Left colon (tissue), 2 donors: Measurements from ENCODE around the gene VSX2. TPM values are rescaled to one million over a fixed set of nuclear protein-coding genes. Genes with fewer than 3 reads are reported as not detected.

Source experiments
- ATAC-seq: fragments of 200-7000 bp; cut with Tn5 transposase; one replicate; pipeline ENCODE4 v1.9.1; 2020; ENCODE audit warnings: mild to moderate bottlenecking, moderate library complexity
- DNase-seq, 2 donors: peaks; one replicate each; pipeline ENCODE4 v3.0.0-alpha.2; 2020
- intact Hi-C, 2 donors: fragments of 100-400 bp; cut with DNase I in 1 of 2; cut with micrococcal nuclease in 1 of 2; formaldehyde crosslinking; loops; one replicate each; pipeline versions ENCODE4 v1.11.2 to v1.14.0; 2022; cut with DNase I, micrococcal nuclease
- total RNA-seq, 2 donors: library from RNA; stranded (reverse); fragmentation: NEBNext Ultra II Directional; extraction: Animal tissue kit (Norgen Biotek cat#: 25700); gene quantifications; one replicate each; pipeline ENCODE4 v1.2.1, GENCODE V29; 2021
- donor health status: DM: no; HTN: no; CAD: no.
- donor health status: DM: yes; HTN: yes; CAD: no.

VSX2 gene
- total RNA-seq, 2 donors from 2014 or later, result not detected

DNA sequence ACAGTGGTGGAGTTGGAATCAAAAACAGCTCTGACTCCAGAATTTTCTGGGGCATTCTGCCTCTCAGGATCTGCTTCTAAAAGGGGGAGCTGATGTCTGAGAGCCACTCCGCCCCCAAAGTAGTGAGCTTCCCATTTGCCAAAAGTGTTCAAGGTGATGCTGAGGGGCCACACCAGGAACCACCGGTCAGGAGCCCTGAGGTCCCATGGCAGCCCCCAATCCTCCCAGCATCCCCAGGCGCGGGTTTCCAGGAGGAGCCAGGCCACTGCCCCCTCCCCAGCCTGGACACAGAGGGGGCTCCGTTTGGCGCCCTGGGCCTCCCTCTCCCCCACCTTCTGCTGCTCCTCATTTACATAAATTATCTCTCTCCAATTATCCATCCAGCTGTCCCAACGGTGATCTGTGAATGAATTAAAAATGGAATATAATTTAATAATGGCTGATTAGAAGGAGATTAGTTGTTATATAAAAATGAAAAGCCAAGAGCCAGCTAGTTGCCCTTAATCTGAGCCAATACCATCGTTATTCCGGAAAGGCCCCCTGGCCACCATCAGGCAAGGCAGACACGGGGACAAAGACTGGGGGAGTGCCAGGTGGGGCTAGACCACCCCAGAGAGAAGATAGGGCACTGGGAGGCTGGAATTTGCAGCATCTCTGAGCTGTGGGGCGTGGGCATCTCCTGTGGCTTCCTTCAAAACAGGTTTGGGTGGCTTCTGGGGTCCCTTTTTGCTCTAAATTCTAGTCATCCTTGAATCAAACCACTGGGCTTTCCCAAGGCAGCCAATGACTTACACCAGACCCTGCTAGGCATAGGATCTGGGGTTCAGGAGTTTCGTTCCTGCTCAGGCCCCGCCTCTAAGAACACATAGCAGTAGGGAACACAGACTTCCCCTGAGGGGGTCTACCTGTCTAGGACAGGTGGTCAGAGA is 19.7 kb upstream of the VSX2 start:
- ATAC-seq, result no peak
- intact Hi-C loops, result no loop called here
- DNase-seq, result no peak

DNA sequence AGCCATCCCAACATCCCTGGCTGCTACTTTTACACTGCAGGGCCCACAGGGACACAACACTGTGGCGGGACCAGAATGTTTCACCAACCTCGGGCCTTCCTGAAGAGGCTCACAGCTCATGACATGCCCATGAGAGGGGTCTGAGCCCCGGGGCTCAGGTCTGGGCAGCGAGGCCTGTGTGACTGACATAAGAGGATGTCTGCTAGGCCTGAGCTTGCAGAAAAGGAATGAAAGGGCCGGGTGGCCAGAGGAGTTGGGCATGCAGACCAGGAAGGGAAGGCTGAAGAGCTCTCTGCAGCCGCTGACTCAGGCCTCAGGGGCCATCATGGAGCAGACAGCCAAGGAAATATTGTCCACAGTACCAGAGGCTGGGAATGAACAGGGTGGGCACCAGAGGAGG is 18.3 kb upstream of the VSX2 start:
- intact Hi-C loops, result no loop called here
- no peak for ATAC-seq
- no peak for DNase-seq

DNA sequence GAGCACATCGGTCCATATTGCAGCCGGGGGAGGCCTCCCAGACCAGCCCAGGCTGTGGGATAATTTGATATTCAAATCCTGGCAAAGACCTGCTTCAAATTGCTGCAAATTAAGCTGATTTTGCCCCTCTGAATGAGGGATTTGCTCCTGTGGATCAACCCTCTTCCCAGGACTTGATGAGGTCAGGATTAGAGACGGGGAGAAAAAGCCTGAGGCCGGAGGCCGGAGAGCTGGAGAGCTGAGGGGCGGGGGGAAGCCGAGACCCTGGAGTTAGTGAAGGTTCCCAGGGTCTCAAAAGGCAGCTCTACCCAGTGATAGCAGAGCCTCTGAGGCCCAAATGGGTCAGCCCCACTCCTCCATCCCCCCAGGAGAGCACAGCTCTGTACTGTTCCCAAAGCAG is 17.5 kb upstream of the VSX2 start:
- intact Hi-C loops, result no loop called here
- DNase-seq (no peak), ATAC-seq (no peak)

DNA sequence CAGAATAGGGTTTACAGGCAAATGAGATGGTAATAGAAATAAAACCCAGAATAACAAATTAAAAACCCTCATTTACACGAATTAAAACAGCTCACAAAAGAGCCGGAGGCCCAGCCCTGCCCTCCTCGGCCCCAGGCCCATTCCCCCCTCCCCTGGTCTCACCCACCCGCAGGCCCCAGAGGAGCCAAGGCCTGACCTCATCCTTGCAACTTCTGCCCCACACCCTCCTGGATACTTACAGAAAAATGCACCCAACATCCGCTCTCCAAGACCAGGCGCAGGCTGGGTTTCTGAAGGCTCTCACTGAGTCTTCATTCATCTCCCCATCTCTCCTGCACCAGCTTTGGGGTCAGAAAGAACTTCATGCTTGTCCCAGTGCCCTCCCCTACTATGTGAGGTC is 16.2 kb upstream of the VSX2 start:
- DNase-seq (no peak), ATAC-seq (no peak)
- intact Hi-C loops, result no loop called here

DNA sequence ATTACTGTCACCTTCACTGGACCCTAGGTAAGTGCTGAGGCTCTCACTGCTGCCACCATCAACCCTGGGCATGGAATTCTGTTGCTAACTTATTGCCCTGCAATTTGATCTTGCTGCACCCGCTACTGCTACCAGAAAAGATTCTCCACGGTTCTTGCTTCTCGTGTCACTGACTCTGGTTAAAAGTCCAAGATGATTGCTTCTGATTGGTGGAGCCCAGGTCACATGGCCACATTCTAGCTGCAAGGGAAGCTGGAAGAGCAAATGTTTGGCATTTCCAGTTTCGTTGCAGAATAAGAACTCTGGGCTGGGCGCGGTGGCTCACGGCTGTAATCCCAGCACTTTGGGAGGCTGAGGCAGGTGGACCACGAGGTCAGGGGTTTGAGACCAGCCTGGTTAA is 7.5 kb upstream of the VSX2 start:
- intact Hi-C loops, result no loop called here
- ATAC-seq (no peak), DNase-seq (no peak)

DNA sequence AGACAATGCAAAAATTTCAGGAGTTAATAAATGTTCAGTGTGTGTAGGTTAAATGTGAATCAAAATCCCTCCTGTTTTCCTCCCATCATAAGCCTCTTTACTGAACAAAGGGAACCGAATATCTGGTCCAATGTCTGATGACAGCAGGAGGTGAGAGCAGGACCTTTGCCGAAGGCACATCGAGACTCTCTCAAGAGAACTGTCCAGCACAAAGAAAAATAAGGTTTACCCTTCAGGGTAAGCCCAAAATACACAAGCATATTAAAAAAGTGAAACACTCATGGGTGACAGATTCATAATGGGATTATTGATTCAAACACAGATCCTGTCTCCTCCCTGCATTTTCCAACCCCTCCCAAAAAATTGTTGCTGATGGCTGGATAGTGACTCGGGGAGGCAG is 4.2 kb upstream of the VSX2 start:
- no peak for ATAC-seq
- DNase-seq, result no peak
- intact Hi-C loops, result no loop called here

DNA sequence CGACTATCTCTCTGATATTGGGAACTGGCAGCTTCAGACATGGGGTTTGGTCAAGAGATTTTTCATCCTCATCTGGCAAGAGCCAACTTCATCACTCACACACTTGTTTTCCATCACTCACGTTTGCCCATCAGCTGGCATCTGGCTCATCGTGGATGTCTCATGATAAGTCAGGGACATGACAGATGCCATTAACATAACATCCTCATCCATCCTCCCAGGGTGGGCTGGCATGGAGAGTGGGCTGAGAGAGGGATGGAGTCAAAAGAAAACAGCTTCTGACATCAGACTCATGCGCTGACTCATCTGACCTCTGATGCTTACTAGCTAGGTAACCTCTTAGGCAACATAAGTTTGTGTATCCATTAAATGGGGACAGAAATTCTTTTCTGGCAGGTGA is 1.8 kb upstream of the VSX2 start:
- intact Hi-C loops, result no loop called here
- ATAC-seq (no peak), DNase-seq (no peak)

DNA sequence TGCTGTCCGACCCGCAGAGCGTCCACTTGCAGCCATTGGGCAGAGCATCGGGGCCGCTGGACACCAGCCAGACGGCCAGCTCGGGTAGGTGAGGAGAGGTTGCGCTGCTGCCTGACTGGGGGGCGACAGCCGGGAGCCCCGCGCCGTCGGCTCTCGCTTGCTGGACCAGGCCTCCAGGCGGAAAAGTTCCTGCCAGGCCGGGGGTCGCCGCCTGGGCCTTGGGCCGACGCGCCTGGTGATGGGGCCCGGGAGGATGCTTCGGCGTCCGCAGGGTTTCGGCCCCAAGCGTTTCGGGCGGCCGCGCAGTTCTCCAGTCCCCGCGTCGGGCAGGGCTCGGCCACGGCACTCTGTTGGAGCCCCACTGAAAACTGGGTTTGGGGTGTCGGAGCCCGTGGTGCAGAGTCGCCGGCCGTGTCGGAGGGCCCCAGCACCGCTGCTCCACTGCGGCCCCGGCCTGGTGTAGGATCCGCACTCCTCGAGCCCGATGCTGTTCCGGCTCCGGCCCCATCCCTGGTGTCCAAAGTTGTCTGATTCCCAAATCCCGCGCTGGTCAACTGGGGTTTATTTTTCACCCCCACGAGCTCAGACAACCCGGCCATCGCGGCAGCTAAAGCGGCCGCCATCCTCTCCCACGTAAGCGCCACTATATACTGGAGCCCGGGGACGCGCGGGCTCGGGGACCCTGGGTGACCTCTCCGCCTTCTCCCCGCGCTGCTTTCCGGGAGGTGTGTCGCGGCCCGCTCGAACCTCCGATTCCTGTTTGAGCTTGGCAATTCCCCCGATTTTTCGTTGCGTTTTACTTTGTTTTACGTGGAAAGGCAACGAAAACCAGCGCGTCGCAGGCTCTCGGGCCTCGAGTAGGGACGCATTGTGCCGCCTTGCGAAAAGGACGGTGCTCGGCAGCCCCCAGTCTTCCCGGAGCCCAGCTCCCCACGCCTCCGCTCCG is 872 bp downstream of the VSX2 start:
- intact Hi-C loops, result no loop called here
- ATAC-seq (peak; percentile 37), DNase-seq (no peak)

DNA sequence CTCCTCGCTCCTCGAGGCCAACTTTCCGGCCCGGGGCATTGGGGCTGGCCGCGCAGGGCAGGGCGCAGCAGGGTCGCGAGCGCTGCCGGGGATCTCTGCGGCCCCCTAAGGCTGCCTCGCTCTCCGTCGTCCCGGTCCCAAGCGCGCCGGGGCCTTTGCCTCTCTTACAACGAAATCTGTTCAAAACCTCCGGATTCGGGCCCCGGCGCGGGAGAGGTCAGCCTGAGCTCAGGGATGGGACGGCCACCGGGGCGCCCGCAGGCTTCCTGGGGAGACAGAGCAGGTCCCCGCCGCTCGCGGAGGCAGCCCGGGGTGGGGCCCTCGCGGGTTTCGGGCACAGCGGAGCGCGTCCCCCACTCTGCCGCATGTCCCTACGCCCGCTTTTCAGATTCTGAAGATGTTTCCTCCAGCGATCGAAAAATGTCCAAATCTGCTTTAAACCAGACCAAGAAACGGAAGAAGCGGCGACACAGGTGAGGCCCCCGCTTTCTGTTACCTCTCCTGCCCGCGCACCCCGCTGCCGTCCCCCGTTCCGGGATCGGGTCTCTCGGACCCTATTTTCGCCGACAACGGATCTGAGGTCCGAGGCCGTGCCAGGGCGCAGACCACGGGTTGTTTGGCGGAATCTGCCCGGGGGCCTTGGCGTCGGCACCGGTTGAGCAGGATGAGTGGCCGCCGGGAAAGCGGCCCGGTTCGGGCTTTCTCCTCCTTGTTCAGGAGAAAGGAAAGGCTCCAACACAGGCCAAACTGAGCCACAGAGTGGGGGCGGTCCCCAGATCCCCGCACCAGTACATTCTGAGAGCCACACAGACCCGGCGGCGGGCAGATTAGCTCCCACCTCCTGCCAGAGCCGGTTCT is 1.8 kb downstream of the VSX2 start:
- DNase-seq (no peak), ATAC-seq (peak; percentile 26)
- intact Hi-C loops, result no loop called here

DNA sequence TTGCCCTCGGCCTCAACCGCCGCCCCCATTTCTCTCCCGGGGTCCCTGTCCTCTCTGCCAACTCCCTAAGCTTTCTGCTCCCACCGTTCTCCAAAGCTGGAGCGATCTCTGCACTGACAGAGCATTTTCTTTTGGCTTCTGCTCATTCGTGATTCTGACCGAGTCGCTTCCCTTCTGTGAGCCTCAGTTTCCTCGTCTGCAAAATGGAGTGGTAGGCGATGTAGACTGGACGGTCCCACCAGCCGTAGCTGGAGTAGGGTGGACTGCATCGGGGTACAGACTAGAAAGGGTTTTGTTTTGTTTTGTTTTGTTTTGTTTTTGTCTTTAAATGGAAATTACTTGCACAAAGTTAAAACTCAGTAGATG is 2.4 kb downstream of the VSX2 start:
- DNase-seq (no peak), ATAC-seq (no peak)
- intact Hi-C loops, result no loop called here

DNA sequence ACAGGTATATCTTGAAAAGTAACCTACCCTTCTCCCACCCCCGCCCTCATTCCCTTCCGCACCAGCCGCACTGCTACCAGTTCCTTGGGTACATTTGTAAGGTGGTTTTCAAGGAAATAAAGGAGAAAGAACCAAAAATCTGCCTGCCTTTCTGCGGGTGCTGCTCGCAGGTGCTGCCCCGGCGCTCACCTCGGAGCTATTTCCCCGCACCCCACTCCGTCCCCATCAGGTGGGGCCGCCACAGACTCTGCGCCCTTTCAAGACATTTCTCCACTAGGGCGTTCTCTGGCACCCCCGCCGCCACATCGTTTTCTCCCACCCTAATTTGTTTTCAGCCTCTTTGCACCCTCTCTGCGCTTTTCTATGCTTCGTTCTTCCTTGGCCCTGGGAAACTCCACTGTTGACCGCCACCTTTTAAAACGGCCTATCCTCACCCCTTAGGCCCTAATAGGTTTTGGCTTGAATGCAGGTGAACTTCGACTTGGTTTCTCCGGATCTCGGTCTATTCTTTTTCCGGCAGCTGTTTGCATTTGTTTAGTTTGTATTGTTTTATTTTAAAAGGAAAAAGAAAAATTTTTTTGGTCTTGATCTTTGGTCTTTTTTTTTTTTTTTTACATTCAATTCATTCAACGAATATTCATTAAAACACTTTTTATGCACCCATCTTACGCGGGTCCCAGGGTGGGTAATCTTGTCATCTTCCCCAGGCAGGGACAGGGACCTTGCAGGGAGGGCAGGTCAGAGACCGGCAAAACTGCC is 3.0 kb downstream of the VSX2 start:
- ATAC-seq (no peak), DNase-seq (no peak)
- intact Hi-C loops, result no loop called here

DNA sequence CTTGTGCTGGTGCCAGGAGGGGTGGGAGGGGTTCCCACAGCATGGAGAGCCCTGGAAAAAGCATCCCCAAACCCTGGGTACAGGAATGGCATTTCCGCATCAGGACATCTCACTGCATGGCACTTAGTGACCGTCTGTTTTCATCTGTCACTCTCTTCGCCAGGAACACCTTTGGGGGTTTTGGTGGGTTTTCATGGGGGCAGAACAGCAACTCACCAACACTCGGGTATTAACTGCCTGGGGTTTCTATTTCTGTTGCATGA is 3.5 kb downstream of the VSX2 start:
- intact Hi-C loops, result no loop called here
- ATAC-seq, result no peak
- no peak for DNase-seq

DNA sequence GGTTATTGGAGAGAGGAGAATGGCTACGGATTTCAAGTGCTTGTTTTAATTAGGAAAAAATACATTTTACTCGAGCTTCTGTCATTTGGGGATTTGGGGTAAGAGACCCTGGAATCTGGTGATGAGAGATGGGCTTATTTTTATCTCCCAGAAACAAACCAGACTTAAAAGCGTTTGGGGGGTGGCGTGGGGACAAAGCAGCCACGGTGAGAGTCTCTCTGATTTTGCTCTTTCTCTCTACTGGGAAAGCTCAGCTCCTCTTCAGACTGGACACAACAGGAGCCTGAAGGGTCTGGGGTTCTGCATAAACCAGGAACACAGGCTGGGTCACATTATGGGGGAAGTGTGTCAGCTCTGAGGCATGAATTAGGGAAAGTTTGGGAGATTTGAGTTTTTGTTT is 3.8 kb downstream of the VSX2 start:
- intact Hi-C loops, result no loop called here
- no peak for ATAC-seq

DNA sequence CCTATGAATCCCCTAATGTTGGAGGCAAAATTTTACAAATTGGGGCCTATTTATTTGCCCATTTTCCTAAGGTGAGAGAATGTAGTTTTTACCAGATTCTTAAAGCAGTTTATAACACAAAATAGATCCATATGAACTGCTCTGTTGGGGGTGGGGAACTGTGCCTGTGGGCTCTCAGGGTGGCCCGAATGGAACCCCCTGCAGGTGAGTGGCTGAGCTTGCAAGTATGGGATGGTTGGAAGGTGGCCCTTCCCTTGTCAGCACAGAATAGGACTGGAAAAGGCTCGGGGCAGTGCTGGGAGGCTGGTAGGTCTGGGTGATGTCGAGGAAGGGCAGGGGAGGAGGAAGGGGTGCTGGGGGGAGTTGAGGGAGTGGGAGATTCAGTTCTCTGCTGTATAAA is 4.9 kb downstream of the VSX2 start:
- no peak for ATAC-seq
- intact Hi-C loops, result no loop called here
- no peak for DNase-seq

More for the DNA sequence above, 3.8 kb downstream of the VSX2 start:
- DNase-seq, result no peak

DNA sequence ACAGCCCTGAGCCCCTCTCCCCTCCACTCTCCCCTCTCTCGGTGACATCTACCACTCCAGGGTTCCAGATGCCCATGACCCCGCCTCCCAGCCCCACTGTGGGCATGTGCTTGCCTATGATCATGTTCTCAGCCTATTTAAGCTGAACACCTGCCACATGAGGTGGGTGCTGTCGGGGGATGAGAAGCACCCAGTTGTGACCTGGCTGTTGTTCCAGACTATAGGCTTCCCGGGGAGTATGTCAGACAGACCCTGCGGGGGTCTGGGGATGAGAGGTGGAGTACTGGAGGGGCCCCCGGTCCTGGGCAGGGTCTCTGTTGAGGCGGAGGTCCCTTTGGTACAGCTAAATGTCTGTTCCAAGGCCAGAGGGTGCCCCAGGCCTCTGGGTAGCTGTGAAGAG is 6.0 kb downstream of the VSX2 start:
- no peak for ATAC-seq
- intact Hi-C loops, result no loop called here

DNA sequence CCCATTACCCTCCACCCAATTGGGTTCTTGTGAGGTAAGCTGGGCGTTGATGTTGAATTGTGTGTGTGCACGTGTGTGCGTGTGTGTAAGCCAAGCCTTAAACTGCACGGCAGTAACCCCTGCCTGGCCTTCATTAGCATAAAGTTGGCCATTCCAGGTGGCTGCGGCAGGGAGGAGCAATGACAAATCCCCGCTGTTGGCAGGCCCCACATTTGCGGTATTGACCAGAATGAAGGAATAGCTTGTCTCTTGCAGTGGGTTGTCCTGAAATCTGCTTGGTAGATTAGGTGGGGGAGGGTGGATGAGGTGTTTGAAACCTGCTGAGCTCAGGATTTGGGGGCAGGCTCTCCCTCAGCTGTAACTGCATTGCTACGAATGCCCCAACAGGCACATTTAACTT is 7.3 kb downstream of the VSX2 start:
- DNase-seq, result no peak
- no peak for ATAC-seq
- intact Hi-C loops, result no loop called here

More for the DNA sequence above, 6.0 kb downstream of the VSX2 start:
- no peak for DNase-seq

DNA sequence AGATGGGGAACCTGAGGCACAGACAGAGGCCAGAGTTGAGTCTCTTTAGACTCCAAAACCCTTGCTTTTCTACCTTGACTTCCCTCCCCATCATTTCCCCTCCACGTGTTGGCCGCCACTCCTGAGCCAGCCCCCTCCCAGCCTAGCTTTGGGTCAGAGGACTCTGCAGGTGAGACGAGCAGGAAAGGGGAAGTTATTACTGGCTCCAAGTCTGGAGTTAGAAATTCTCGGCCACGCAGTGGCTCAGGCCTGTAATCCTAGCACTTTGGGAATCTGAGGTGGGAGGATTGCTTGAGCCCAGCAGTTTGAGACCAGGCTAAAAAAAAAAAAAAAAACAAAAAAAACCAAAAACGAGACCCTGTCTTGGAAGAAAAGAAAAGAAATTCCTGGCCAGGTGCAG is 8.8 kb downstream of the VSX2 start:
- intact Hi-C loops, result no loop called here
- no peak for ATAC-seq
- no peak for DNase-seq

DNA sequence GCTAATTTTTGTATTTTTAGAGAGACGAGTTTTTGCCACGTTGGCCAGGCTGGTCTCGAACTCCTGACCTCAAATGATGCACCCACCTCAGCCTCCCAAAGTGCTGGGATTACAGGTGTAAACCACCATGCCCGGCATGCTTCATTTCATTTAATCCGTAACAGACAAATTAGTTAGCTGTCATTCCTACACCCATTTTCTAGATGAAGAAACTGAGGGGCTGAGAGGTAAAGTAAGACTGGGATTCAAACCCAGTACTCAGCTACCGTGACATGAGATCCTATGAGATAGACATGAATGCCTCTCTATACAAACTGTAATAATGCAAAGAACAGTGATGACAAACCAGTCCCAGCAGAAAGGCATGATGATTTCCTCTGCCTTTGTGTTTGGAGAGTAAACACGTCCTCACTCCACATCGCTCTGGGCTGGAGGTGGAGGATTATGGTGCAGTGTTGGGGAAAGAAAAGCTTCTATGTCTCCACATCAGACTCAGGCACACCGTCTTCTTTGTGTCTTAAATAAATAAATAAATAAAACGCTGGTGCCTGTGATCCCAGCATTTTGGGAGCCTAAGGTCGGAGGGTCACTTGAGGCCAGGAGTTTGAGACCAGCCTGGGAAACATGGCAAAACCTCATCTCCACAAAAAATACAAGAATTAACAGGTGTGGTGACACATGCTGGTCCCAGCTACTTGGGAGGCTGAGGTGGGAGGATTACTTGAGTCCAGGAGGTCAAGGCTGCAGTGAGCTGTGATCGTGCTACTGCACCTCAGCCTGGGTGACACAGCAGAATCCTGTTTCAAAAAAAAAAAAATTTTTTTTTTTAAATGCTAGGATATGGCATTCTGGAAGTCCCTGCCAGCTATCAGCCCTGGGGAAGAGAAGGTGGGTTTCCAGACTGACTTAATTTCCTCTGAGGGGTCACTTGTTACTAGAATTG is 10.5 kb downstream of the VSX2 start:
- intact Hi-C loops, result loop anchor here (5.0 to 10.0 kb wide), 2 partner anchors 135 to 137 kb away; no protein-coding TSS in a partner anchor
- no peak for DNase-seq
- no peak for ATAC-seq
